SK-N-SH treated with all-trans-retinoic acid at 6 μM for 48 hours (cell line): ENCODE results near the gene ADAMTS18.

ENCODE experiments used
- ATAC-seq: fragments of 200-7000 bp; cut with Tn5 transposase; 3 replicates; pipeline ENCODE4 v1.9.1; 2020; ENCODE audit warnings: mild to moderate bottlenecking, moderate library complexity
- ARNTL ChIP-seq: fragments of 450-650 bp; formaldehyde crosslinking; IDR thresholded peaks from 2 replicates; pipeline ENCODE4 v1.5.0; 2020; ENCODE audit warnings: low read depth, mild to moderate bottlenecking, moderate library complexity, borderline replicate concordance
- BACH2 ChIP-seq: fragments of 250-450 bp; sonication (Bioruptor Pico); IDR thresholded peaks from 2 replicates; pipeline ENCODE4 v1.9.0; 2021; ENCODE audit warnings: mild to moderate bottlenecking, borderline replicate concordance
- CSDC2 ChIP-seq: fragments of 250-450 bp; sonication (Bioruptor Pico); IDR thresholded peaks from 2 replicates; pipeline ENCODE4 v1.5.0; 2020; ENCODE audit warnings: mild to moderate bottlenecking, moderate library complexity
- ESRRG ChIP-seq: fragments of 250-450 bp; sonication (Bioruptor Pico); IDR thresholded peaks from 2 replicates; pipeline ENCODE4 v1.6.1; 2021; ENCODE audit warnings: mild to moderate bottlenecking
- ISL1 ChIP-seq: fragments of 250-450 bp; sonication (Bioruptor Pico); IDR thresholded peaks from 2 replicates; pipeline ENCODE4 v2.1.2; 2022; ENCODE audit warnings: mild to moderate bottlenecking, moderate library complexity
- OSR1 ChIP-seq: fragments of 250-450 bp; sonication (Bioruptor Pico); IDR thresholded peaks from 2 replicates; pipeline ENCODE4 v1.8.0; 2022; ENCODE audit warnings: moderate library complexity, mild to moderate bottlenecking, inconsistent platforms
- PPARA ChIP-seq: fragments of 250-450 bp; sonication (Bioruptor Pico); IDR thresholded peaks from 2 replicates; pipeline ENCODE4 v1.5.0; 2020; ENCODE audit warnings: mild to moderate bottlenecking, borderline replicate concordance
- SNAI2 ChIP-seq: fragments of 250-450 bp; sonication (Bioruptor Pico); IDR thresholded peaks from 2 replicates; pipeline ENCODE4 v1.5.0; 2020; ENCODE audit warnings: mild to moderate bottlenecking, moderate library complexity
- TOX ChIP-seq: fragments of 250-450 bp; sonication (Bioruptor Pico); IDR thresholded peaks from 2 replicates; pipeline ENCODE4 v1.8.0; 2021; ENCODE audit warnings: mild to moderate bottlenecking, moderate library complexity, borderline replicate concordance
- ZC3H10 ChIP-seq: fragments of 250-450 bp; sonication (Bioruptor Pico); IDR thresholded peaks from 2 replicates; pipeline ENCODE4 v1.5.1; 2021; ENCODE audit warnings: mild to moderate bottlenecking, moderate library complexity
- ZFP30 ChIP-seq: fragments of 450-650 bp; formaldehyde crosslinking; IDR thresholded peaks from 2 replicates; pipeline ENCODE4 v1.5.0; 2022; ENCODE audit warnings: mild to moderate bottlenecking, moderate library complexity
- ZNF565 ChIP-seq: fragments of 450-650 bp; formaldehyde crosslinking; conservative IDR thresholded peaks from 2 replicates; pipeline ENCODE4 v1.5.0; 2020; ENCODE audit warnings: low read depth, mild to moderate bottlenecking, moderate library complexity
- ZNF70 ChIP-seq: fragments of 450-650 bp; formaldehyde crosslinking; IDR thresholded peaks from 2 replicates; pipeline ENCODE4 v1.5.0; 2020; ENCODE audit warnings: mild to moderate bottlenecking, moderate library complexity
- ZNF8 ChIP-seq: fragments of 450-650 bp; formaldehyde crosslinking; IDR thresholded peaks from 2 replicates; pipeline ENCODE4 v1.5.0; 2020; ENCODE audit warnings: mild to moderate bottlenecking, moderate library complexity
- TF ChIP-seq, protein P1 (sequence below): fragments of 250-450 bp; sonication (Bioruptor Pico); IDR thresholded peaks from 2 replicates; pipeline ENCODE4 v1.5.0; 2020; ENCODE audit warnings: mild to moderate bottlenecking, moderate library complexity
- TF ChIP-seq, protein P2 (sequence below): fragments of 250-450 bp; sonication (Bioruptor Pico); IDR thresholded peaks from 2 replicates; pipeline ENCODE4 v1.8.0; 2020; ENCODE audit warnings: mild to moderate bottlenecking, moderate library complexity, borderline replicate concordance
- TF ChIP-seq, protein P3 (sequence below): fragments of 250-450 bp; sonication (Bioruptor Pico); IDR thresholded peaks from 2 replicates; pipeline ENCODE4 v1.5.1; 2020; ENCODE audit warnings: low read depth, mild to moderate bottlenecking, moderate library complexity
- TF ChIP-seq, protein P4 (sequence below): fragments of 250-450 bp; sonication (Bioruptor Pico); IDR thresholded peaks from 2 replicates; pipeline ENCODE4 v1.5.1; 2021; ENCODE audit warnings: mild to moderate bottlenecking, moderate library complexity
- TF ChIP-seq, protein P5 (sequence below): fragments of 250-450 bp; sonication (Bioruptor Pico); IDR thresholded peaks from 2 replicates; pipeline ENCODE4 v1.8.0; 2021; ENCODE audit warnings: low read depth, mild to moderate bottlenecking, moderate library complexity, borderline replicate concordance

Gene ADAMTS18

DNA sequence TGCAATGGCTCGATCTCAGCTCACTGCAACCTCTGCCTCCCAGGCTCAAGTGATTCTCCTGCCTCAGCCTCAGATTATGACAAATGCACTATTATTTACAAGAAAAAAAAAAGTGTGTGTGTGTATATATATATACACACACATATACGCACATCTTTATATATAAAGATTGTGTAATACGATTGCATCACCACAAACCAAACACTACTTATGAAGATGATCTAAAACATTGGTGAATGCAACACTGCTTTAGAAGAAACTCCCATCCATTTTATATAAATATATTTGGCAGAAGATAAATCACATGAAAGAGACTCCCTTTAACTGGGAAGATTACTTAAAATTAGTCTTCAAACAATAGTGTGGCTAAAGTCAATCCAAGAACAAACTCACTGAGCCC is 138.9 kb downstream of the ADAMTS18 start:
- ATAC-seq, result no peak
- TF ChIP-seq ISL1 (CRISPR knock-in tag) (no peak), BACH2 (CRISPR knock-in tag) (no peak), TOX (CRISPR knock-in tag) (no peak)
- TF ChIP-seq, protein P1, sequence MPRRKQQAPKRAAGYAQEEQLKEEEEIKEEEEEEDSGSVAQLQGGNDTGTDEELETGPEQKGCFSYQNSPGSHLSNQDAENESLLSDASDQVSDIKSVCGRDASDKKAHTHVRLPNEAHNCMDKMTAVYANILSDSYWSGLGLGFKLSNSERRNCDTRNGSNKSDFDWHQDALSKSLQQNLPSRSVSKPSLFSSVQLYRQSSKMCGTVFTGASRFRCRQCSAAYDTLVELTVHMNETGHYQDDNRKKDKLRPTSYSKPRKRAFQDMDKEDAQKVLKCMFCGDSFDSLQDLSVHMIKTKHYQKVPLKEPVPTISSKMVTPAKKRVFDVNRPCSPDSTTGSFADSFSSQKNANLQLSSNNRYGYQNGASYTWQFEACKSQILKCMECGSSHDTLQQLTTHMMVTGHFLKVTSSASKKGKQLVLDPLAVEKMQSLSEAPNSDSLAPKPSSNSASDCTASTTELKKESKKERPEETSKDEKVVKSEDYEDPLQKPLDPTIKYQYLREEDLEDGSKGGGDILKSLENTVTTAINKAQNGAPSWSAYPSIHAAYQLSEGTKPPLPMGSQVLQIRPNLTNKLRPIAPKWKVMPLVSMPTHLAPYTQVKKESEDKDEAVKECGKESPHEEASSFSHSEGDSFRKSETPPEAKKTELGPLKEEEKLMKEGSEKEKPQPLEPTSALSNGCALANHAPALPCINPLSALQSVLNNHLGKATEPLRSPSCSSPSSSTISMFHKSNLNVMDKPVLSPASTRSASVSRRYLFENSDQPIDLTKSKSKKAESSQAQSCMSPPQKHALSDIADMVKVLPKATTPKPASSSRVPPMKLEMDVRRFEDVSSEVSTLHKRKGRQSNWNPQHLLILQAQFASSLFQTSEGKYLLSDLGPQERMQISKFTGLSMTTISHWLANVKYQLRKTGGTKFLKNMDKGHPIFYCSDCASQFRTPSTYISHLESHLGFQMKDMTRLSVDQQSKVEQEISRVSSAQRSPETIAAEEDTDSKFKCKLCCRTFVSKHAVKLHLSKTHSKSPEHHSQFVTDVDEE (CRISPR knock-in tag), result no peak

DNA sequence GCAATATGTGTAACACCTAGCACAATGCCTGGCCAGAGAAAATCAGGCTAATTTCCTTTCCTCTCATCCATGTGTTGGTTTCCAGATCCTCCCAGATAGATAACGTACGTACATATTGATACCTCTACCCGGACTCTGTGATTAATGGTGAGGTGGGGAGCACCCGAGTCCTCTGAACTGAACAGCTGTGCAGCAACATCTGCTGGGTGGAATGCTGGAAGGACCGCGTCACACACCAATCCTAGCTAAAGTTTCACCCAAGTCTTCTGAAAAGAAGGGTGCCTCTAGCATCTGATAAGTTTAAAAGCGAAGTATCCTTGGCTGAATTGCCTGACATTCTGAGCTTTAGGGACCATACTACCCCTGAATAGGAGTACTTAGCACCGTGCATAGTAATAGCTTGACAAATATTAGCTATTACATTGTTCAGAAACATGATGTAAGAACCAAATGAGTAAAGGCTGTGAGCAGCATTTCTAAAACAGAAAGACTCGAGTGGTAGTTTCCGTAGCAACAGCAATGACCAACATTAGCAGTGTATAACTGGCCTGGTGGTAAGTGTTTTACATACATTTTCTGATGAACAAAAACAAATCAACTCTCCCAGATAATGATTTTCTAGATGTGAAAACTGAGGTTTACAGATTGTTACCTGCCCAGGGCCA is 144.3 kb downstream of the ADAMTS18 start:
- ATAC-seq, result no peak
- TF ChIP-seq, protein P1 (CRISPR knock-in tag), result no peak
- no peak for TF ChIP-seq ZFP30 (CRISPR knock-in tag)
- no peak for TF ChIP-seq ZC3H10
- TF ChIP-seq OSR1 (CRISPR knock-in tag), result no peak
- TF ChIP-seq ZNF70 (CRISPR knock-in tag), result no peak
- no peak for TF ChIP-seq ZNF8
- no peak for TF ChIP-seq ARNTL
- TF ChIP-seq ZNF565 (CRISPR knock-in tag), result no peak
- no peak for TF ChIP-seq PPARA (CRISPR knock-in tag)
- TF ChIP-seq ESRRG (CRISPR knock-in tag), result no peak
- TF ChIP-seq, protein P2, sequence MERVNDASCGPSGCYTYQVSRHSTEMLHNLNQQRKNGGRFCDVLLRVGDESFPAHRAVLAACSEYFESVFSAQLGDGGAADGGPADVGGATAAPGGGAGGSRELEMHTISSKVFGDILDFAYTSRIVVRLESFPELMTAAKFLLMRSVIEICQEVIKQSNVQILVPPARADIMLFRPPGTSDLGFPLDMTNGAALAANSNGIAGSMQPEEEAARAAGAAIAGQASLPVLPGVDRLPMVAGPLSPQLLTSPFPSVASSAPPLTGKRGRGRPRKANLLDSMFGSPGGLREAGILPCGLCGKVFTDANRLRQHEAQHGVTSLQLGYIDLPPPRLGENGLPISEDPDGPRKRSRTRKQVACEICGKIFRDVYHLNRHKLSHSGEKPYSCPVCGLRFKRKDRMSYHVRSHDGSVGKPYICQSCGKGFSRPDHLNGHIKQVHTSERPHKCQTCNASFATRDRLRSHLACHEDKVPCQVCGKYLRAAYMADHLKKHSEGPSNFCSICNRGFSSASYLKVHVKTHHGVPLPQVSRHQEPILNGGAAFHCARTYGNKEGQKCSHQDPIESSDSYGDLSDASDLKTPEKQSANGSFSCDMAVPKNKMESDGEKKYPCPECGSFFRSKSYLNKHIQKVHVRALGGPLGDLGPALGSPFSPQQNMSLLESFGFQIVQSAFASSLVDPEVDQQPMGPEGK (CRISPR knock-in tag), result no peak
- TF ChIP-seq, protein P3, sequence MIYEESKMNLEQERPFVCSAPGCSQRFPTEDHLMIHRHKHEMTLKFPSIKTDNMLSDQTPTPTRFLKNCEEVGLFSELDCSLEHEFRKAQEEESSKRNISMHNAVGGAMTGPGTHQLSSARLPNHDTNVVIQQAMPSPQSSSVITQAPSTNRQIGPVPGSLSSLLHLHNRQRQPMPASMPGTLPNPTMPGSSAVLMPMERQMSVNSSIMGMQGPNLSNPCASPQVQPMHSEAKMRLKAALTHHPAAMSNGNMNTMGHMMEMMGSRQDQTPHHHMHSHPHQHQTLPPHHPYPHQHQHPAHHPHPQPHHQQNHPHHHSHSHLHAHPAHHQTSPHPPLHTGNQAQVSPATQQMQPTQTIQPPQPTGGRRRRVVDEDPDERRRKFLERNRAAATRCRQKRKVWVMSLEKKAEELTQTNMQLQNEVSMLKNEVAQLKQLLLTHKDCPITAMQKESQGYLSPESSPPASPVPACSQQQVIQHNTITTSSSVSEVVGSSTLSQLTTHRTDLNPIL, result no peak
- no peak for TF ChIP-seq ISL1 (CRISPR knock-in tag)
- TF ChIP-seq, protein P4, sequence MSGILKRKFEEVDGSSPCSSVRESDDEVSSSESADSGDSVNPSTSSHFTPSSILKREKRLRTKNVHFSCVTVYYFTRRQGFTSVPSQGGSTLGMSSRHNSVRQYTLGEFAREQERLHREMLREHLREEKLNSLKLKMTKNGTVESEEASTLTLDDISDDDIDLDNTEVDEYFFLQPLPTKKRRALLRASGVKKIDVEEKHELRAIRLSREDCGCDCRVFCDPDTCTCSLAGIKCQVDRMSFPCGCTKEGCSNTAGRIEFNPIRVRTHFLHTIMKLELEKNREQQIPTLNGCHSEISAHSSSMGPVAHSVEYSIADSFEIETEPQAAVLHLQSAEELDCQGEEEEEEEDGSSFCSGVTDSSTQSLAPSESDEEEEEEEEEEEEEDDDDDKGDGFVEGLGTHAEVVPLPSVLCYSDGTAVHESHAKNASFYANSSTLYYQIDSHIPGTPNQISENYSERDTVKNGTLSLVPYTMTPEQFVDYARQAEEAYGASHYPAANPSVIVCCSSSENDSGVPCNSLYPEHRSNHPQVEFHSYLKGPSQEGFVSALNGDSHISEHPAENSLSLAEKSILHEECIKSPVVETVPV (CRISPR knock-in tag), result no peak
- TF ChIP-seq, protein P5, sequence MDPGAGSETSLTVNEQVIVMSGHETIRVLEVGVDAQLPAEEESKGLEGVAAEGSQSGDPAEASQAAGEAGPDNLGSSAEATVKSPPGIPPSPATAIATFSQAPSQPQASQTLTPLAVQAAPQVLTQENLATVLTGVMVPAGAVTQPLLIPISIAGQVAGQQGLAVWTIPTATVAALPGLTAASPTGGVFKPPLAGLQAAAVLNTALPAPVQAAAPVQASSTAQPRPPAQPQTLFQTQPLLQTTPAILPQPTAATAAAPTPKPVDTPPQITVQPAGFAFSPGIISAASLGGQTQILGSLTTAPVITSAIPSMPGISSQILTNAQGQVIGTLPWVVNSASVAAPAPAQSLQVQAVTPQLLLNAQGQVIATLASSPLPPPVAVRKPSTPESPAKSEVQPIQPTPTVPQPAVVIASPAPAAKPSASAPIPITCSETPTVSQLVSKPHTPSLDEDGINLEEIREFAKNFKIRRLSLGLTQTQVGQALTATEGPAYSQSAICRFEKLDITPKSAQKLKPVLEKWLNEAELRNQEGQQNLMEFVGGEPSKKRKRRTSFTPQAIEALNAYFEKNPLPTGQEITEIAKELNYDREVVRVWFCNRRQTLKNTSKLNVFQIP, result no peak
- TF ChIP-seq SNAI2 (CRISPR knock-in tag), result no peak
- no peak for TF ChIP-seq BACH2 (CRISPR knock-in tag)
- no peak for TF ChIP-seq CSDC2 (CRISPR knock-in tag)
